ENCODE measurements around the gene MLLT3.

MLLT3 gene

DNA sequence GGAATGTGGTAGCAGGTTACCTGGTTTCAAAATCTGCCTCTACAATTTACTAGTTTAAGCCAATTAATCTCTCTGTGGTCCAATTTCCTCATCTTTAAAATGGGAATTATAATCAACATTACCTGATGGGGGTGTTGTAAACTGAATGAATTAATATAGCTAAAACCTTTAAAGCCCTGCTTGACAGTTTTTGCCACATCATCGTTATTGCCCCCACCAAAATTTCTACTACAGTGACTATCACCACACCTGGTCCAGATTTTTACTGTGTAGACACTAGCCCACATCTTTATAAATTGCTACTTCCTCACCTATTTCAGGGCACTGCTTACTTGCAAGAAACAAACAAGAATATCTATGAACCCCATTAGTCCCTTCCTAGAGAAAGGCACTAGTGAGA is 65.0 kb downstream of the MLLT3 start:
- TF ChIP-seq, protein P1, sequence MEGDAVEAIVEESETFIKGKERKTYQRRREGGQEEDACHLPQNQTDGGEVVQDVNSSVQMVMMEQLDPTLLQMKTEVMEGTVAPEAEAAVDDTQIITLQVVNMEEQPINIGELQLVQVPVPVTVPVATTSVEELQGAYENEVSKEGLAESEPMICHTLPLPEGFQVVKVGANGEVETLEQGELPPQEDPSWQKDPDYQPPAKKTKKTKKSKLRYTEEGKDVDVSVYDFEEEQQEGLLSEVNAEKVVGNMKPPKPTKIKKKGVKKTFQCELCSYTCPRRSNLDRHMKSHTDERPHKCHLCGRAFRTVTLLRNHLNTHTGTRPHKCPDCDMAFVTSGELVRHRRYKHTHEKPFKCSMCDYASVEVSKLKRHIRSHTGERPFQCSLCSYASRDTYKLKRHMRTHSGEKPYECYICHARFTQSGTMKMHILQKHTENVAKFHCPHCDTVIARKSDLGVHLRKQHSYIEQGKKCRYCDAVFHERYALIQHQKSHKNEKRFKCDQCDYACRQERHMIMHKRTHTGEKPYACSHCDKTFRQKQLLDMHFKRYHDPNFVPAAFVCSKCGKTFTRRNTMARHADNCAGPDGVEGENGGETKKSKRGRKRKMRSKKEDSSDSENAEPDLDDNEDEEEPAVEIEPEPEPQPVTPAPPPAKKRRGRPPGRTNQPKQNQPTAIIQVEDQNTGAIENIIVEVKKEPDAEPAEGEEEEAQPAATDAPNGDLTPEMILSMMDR (IDR thresholded peaks at IDR 0.05; ENCODE audit: extremely low read depth, missing control alignments): no peak

DNA sequence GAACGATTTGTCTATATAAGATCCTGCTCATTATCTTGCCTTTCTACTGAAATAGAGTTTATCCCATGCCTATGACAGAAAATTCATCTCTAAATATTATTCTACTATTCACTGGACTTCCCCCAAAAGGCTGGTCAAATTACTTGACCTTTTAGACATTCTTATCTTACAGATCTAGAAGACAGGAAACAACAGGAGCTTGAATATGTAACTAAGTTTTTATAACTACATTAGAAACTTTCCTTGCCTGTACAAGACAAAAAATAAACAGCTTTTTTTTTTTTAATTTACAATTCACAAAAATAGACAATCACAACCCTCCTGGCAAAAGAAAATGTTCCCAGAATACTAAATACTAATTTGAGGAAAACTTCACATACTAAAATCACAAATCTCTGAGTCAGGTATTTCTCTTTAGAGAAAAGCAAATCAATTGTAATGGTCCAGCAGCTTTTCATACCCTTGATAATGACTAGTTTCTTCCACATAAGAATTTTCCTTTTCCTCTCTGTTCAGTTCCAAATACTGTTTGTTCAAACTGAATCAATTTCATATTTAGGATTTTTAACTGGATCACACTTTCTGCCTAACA is 68.6 kb downstream of the MLLT3 start:
- TF ChIP-seq, protein P1 (IDR thresholded peaks at IDR 0.05; ENCODE audit: extremely low read depth, missing control alignments): no peak
- no peak for DNase-seq (ENCODE audit: low spot score)

More for the DNA sequence above, 65.0 kb downstream of the MLLT3 start:
- DNase-seq (ENCODE audit: low spot score): no peak

DNA sequence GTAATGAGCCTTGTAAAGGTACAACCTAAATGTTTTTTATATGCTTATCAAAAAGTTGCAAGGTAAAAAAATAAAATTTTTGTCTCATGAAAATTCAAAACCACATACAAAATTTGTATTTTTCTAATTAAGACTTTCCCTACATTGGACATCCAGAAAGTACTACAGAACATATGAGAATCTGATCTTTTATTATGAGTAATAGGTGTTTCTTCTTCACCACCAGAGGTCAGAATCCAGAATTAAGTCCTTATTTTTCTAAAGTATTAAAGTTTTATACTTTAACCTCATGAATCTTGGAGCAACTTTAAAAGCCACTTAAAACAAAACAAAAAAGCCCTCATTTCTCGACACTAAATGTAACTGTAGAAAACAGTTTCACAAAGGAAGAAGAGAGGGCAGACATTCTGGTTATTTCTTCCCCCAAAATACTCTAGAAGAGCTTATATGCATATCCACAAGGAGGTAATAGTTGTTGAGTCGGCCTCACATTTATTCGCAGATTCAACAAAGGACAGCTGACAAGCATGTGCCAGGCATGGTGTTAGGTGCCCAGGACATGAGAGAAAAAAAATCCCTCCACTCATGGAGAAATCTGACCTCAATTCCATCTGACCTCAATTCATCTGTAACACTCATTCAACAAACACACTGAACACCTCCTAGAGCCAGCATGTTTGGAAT is 69.3 kb downstream of the MLLT3 start:
- TF ChIP-seq, protein P1 (IDR thresholded peaks at IDR 0.05; ENCODE audit: extremely low read depth, missing control alignments): no peak
- DNase-seq (ENCODE audit: low spot score): no peak

DNA sequence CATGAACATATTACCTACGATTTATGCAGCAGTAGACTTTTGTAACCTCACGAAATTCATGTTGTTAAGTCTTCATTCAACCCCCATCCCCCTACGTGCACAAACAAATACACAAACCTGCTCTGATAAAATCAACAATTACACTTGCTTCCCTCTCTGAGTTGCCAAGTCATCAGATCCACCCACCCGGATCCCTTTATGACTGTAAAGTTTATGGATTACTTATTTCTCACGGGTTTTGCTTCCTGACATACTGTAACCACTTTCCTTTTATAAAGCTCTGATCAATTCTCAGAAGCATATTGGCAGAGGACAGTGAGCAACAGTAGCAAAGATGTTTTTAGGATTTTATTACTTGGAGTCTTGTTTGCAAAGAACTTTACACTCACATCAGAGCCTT is 70.5 kb downstream of the MLLT3 start:
- peak; percentile 26 for DNase-seq (ENCODE audit: low spot score)
- TF ChIP-seq, protein P1 (IDR thresholded peaks at IDR 0.05; ENCODE audit: extremely low read depth, missing control alignments): no peak

DNA sequence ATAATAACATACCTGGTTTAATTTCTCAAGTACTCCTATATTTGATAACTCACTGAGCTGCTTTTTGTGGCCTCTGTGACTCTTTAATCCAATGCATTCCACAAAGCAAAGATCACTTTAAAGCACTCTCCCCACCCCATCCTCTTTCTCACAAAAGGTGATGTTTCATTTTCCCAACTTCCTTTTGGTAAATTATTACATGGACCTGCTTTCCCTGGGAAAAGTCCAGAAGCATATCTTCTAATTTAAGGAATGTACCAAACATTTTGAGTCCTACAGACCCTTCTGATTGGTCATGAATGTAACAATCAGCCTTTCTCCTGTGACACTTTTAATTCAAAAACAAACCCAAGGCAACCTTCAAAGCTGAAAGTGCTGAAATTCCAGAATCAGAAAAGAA is 71.1 kb downstream of the MLLT3 start:
- TF ChIP-seq, protein P1 (IDR thresholded peaks at IDR 0.05; ENCODE audit: extremely low read depth, missing control alignments): no peak
- DNase-seq (ENCODE audit: low spot score): no peak

DNA sequence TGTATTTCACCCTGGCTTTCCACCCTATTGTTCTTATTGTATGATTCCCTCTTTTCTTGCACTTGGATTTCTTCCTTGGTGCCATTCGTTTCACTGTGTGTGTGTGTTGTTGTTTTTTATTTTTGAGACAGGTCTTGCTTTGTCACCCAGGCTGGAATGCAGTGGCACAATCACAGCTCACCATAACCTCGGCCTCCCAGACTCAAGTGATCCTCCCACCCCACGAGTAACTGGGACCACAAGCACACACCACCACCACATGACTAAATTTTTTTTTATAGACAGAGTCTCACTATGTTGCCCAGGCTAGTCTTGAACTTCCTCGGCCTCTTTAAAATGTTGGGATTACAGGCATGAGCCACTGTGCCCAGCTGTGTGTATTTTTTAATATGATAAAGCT is 72.0 kb downstream of the MLLT3 start:
- no peak for DNase-seq (ENCODE audit: low spot score)
- TF ChIP-seq, protein P1 (IDR thresholded peaks at IDR 0.05; ENCODE audit: extremely low read depth, missing control alignments): no peak

DNA sequence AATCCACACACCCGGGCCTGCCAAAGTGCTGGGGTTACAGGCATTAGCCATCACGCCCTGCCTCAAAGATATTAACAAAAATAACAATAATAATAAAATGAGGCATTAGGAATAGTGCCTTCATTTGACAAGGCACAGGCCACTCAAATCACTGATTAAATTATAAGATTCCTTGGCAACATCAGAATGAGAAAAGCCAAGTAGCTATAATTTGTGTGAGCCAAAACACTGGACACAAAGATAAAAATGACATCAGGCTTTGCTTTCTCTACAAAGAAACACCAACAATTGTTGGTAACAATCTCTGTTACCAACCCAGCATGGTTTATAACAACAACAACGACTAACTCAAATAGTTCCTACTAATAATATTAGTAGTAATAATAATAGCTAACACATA is 73.2 kb downstream of the MLLT3 start:
- TF ChIP-seq, protein P1 (IDR thresholded peaks at IDR 0.05; ENCODE audit: extremely low read depth, missing control alignments): no peak
- DNase-seq (ENCODE audit: low spot score): no peak

Measured in GM20000 (cell line).